Stimulated activated naive CD4-positive, alpha-beta T cell treated with Interleukin-2 at 50 U/mL for 16 hours (primary cell): Measurements from ENCODE around the gene CWC25.

Source experiments
- DNase-seq: peaks from one replicate; lab custom pipeline; 2025; lab: John Stamatoyannopoulos, UW

Gene CWC25

DNA sequence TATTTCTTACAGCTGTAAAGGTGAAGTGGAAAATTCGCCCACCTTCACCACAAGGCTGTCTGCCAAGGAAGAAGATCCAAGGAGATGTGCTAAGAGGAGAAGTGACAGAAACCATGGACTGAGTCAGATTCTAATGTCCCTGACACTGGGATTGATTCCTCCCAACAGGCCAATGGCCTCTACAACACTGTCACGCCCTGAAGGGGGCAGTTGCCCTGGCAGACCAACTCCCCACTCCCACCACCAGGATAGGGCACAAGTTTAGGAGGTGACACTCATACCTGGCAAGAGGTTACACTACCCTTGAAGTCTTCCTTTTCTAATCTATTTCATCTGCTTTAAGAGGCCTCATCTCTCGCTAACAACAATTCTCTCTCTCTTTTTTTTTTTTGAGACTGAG lies 41.9 kb downstream of the CWC25 start:
- DNase-seq, result no peak

DNA sequence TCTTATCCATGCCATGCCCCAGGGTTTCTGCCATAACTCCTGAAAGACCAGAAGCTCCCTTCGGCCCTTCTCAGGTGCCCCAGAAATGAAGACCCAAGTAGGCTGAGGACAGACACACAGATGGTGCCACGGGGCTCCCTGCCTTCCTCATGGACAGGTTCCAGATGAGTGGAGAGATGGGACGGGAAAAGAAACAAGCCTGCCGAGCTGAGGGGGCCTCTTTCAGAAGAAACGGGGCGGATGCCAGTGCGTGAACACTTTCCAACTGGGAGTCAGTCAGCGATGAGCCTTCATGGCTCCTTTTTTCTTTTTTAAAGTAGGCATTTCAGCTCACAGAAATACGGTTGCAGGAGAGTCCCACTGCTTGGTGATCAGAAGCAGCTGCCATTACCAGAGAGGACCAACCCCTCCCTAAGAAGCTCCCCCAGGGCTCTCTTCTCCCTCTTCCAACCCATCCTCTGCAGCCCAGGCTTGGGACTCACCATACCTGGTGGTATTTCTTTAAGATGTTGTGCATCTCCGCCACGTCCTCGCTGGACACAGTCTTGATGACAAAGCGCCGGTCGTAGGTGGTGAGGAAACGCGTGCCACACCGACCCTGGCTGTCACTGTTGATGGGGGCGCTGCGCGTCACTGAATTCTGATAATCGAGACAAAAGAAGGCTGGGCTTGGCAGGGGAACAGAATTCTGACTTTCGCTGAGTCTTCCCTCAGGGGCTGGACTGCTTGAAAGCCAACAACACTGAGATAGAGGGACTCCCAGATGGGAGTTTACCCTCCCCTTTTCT lies 45.0 kb downstream of the CWC25 start:
- DNase-seq, result no peak

DNA sequence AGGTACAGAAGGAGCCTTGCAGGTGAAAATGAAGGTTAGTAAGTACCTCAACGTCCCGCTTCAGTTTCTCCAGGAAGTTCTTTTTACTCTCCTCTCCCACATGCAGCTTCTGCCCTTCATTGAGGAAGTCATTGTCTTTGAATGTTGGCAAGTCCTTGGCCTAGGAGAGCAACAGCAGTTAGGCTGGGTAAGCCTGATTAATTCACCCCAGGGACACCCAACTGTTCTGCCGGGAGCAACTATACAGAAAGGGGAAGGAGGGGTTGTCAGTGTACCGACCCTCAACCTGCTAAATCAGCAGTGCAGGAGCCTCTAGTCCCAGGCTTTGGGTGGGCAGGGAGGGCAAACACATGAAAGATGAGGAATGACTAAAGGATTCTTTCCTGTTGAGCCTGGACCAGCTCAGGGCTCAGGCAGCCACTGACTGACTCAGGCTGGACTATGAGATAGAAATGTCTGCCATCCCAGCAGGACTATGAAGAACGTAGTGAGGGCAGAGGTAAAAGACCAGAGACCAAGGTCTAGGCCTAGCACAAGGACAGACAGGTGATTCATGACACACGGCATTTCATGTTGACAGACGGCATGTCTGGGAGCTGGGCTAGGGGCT lies 47.4 kb downstream of the CWC25 start:
- DNase-seq, result no peak

DNA sequence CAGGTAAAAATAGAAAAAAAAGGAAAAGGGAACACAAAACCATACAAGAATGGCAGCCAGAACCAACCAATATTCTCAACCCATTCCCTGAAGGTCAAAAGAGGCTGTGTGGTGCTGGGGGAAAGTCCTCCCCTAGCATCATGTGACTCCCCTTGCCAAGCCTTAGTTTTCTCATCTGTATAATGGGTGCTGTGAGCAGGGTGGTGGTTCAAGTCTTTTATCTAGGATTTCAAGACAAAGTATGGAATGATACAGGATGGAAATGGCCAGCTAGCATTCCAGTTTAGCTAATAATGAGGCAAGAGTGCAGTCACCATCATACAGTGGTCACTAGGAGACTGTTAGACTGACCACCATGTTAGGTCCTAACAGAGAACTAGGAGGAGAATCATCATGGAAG lies 51.9 kb downstream of the CWC25 start:
- no peak for DNase-seq

DNA sequence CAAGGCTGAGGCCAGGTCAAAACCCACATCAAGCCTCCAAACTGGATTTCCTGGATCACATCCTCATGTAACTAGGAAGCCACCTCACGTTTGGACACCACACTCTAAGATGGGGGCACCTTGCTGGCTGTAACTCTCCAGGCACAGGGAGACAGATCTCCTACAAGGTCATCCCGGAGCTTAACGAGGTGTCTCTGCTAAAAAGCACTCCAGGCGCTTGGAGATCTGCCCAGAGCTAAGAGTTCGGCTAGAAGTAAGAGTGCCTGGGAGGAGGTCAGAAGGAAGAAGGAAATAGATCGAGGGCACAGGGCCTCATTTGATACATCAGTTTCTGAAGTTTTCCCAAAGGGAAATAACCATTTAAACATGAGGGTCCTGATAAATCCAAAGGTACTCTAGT lies 56.7 kb downstream of the CWC25 start:
- no peak for DNase-seq

DNA sequence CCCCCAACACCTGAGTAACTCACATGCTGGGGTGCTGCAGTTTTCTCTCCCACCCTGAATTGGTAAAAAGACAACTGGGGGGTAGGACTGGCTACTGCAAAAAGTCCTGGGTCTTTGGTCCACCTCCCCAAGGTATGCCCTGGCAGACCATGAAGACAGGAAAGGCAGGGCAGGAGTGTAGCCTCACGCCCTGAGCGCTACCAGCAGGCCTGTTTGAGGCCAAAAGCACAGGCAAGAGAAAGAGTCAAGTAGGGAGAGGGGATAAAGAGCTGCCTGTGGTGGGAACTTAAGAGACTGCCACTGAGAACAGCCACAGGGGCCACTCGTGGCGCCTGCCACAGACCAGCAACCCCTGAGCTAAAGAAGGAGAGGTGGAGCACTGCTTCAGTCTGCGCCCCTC lies 58.8 kb downstream of the CWC25 start:
- no peak for DNase-seq

DNA sequence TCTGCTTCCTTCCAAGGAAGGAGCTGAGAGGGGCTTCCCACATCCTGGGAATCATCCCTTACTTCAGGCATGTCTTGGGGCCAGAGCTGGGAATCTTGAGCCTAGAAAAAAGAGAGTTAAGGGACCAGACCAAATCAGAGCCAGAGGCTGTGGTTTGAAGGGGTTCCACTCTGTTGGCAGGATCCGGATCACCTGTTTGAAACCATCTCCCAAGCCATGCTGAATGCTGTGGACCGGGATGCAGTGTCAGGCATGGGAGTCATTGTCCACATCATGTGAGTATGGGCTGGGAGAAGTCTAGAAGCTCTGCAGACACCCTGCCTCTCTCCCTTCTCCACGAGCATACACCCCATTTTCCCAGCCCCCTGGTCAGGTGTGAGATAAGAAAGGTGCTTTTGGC lies 62.9 kb downstream of the CWC25 start:
- no peak for DNase-seq

DNA sequence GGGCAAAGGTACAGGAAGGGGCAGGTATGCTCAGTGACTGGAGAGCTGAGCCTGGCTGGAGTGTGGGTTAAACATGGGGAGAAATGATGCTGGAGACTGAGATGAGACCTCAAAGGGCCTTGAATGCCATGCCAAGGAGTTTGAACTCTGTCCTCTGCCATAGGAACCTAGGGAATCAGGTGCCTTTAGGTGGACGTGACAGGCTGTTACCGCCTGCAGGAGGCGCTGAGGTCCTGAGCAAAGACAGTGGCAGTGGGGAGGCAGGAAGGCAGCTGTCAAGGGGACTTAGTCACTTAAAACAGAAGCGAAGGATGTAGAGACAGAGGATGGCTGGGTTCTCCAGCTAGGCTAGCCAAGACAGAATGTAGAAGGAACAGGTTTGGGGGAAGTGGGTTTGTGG lies 63.5 kb downstream of the CWC25 start:
- no peak for DNase-seq

DNA sequence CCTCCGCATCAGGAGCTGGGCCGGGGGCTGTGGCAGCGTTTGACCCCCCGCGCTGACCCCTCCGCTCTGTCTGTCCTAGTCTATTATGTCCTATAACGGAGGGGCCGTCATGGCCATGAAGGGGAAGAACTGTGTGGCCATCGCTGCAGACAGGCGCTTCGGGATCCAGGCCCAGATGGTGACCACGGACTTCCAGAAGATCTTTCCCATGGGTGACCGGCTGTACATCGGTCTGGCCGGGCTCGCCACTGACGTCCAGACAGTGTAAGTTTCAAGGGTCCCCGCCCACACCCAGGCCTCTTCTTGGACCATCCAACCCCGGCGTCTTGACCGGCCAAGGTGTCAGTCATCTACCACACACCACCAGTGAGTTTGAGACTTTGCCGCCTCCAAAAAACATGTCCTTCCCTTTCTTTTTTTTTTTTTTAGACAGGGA lies 72.0 kb downstream of the CWC25 start:
- DNase-seq, result no peak

DNA sequence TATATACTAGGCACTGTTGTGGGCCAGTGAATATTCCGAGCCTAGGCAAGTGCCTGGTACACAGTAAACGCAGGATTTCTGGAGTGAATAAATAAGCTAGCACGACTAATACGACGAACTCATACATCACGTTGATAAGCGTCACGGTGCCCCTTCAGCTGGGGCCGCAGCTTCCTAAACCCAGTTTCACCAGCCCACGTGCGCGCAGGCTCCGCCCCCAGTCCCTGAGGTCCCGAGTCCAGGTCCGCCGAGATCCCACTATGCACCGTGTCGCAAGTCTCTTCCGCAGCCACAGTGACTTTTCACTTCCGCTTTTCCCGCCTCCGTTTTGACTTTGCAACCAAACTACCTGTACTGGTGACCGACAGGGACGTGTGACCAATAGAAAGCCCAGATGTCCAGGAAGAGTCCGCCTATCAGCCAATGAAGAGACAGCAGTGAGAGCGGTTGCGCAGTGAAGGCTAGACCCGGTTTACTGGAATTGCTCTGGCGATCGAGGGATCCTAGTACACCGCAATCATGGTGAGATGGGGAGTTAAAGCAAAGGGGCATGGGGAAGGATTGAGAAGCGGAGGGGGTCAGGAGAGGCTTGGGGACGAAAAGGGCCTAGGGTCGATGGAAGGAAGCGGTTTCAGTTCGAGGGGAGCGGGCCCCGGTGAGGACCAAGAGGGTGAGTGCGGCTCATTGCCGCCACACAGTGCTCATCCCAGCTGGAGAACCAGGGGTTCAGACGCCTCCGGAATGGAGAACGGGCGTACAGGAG lies 72.6 kb downstream of the CWC25 start, which contains the start of gene PSMB3:
TSS of gene PSMB3 (plus strand) at position 434 of the 763 bp plus-strand sequence. CDS start at position 520, 86 bp downstream.
- peak; percentile 98 for DNase-seq

DNA sequence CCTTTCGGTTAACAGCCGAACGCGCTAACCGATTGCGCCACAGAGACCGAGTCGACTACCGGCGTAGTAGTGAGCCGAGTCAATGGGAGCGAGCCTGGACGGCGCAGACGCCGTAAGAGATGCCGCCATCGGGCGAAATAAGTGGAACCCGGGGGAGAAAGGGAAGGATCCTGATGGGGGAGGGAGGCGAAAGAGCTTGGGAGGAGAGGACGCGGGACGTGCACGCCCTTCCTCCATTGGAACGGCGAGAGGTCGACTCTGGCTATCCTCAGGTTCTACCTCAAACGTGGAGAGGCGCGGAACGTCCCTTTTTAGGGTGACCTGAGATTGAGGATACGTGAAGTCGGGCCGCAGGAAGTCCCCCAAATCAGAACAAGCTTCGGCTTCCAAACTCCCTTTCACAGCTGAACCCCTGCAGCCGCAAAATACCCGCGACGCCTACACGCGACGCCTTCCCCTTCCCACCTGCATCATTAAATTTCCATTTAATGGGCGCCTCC lies 73.3 kb downstream of the CWC25 start:
- DNase-seq, result peak; percentile 63

DNA sequence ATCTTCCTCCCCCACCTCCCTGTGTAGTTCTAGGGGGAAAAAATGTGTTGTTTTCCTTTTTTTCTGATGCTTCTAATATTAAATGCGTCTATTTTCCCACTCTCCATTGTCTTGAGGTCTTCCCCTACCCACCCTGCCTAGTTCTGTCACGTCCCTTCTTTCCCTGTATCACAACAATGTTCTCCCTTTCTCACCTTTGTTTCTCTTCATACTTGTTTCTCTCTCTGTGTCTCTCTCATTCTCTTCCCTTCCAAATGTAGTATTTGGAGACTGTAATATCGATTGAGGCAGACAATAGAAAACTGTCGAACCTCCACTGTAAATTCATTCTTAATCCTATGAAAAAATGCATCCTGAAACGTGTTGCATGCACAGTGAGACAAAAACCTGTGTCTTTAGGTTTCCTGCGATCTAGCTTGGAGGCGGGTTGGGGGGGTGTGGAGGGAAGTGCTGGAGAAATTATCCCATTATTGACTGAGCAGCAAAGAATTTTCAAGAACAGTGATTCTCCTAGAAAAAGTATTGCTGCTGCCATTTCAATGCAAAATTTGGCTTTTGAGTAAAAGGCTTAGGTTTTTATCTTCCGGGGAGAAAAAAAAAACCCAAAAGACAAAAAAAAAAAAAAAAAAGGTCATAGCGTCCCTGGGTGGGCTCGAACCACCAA lies 73.8 kb downstream of the CWC25 start:
- no peak for DNase-seq
